ELR (cell line): ENCODE data around the gene CDCA8.
"Not testable (repeated sequence)": the region's sequence is repeated elsewhere in the genome, so short reads cannot be mapped to it uniquely, and the experiment has no call there.

Experiments
- DNase-seq: peaks from one replicate; pipeline ENCODE4 v3.0.0-alpha.2; 2015; ENCODE audit warnings: low read depth

CDCA8 gene

GRCh38 chr1:37738619-37739018 is 46.3 kb downstream of the CDCA8 start:
- not testable (repeated sequence) for DNase-seq

DNA sequence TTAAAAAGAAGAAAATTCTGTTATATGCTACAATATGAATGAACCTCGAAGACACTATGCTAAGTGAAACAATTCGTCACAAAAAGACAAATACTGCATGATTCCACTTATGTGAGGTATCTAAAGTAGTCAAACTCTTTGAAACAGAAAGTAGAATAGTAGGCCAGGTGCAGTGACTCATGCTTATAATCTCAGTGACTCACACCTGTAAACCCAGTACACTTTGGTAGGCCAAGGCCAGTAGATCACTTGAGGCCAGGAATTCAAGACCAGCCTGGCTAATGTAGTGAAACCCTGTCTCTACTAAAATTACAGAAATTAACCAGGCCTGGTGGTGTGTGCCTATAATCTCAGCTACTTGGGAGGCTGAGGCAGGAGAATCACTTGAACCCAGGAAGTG is 46.9 kb downstream of the CDCA8 start:
- DNase-seq, result peak; percentile 29

GRCh38 chr1:37741130-37741529 is 48.8 kb downstream of the CDCA8 start:
- DNase-seq, result no peak

GRCh38 chr1:37741662-37742061 is 49.3 kb downstream of the CDCA8 start:
- DNase-seq, result no peak

DNA sequence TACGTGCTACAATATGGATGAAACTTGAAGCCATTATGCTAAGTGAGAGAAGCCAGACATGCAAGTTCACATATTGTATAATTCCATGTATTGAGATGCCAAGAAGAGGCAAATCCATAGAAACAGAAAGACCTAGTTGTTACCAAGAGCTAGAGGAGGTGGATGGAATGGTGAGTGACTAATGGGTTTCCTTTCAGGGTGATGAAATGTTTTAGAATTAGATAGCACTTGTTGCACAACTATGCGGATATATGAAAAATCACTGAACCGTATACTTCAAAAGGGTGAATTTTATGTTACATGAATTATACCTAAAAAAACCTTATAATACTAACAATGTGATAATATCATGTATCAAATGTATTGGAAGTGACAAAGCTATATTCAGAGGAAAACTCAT is 54.5 kb downstream of the CDCA8 start:
- DNase-seq, result no peak

- DNase-seq, result no peak
Observed at GRCh38 chr1:37748565-37748964, 56.2 kb downstream of the CDCA8 start.

DNA sequence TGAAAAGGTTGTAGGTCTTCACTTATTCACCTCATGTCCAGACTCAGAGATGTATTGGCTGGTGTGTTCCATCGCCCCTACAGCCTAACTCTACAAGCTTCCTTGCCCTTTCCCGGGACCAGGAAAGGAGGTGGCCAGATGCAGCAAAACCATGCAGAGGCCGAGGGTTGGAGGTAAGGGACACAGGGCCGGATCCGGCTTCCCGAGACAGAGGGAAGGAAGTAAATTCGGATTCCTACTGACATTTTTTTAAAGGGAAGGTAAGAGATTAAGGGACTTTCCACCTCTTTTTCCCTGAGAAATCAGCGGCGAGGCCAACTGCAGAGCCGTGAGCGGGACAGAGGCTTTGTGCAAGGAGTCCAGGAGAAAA is 59.9 kb downstream of the CDCA8 start:
- DNase-seq, result no peak

- peak; percentile 23 for DNase-seq
Observed at GRCh38 chr1:37752583-37753471, 60.5 kb downstream of the CDCA8 start.

- DNase-seq, result no peak
Observed at GRCh38 chr1:37753473-37754321, 61.4 kb downstream of the CDCA8 start.

DNA sequence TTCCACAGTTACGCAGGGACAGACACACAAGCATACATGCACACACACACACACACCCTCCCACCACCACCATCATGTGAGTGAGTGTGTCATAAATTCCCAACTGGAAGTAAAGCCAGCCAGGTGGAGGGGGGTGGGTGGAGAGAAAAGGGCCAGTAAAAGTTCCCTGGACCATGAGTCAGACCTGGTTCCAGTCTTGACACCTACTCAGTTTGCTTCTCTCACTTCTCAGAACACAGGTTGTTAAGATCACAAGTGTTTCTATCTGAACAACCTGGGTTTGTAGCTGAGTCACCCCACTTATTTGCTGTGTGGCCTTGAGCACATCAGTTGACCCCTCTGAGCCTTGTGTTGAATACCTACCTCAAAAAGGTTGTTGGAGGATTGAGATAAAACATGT is 63.0 kb downstream of the CDCA8 start:
- no peak for DNase-seq

DNA sequence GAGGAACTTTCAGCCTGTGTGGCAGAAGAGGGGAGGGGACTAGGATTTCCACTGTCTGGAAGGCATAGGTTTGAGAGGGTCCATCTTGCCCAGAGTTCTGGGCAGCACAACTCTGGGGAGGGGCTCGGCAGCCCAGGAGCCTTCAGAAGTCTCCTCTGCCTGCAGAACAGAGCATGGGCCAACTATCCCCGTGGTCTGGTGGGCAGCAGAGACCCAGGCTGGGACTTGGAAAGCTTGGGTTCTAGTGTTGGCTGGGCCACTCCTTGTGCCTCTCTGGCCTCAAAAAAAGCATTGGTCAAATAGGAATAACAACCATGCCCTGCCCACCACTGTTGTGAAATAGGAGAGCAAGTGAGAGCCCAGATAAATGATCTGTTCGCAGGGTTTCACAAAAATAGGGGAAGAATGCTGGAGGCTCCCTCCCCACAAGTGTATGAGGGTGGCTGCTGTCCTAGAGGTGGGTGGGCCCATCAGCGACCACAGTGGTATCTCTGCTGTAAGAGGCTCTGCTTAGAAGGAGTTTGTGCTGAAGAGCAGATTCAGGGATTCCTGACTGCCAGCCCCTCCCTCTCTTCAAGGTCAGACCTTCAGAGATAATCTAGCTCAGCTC is 63.7 kb downstream of the CDCA8 start:
- no peak for DNase-seq
